Loucy (cell line): ENCODE measurements around the gene ZNF559.

Experiments used
- H2AFZ ChIP-seq: fragments of 200-600 bp; sonication (generic); 2 replicates; pipeline ENCODE4 v1.6.0; 2016; ENCODE audit warnings: antibody characterized with exemption, mild to moderate bottlenecking, low read length, moderate library complexity
- H3F3A ChIP-seq: fragments of 200-600 bp; 2 replicates; pipeline ENCODE4 v1.6.0; 2016; ENCODE audit warnings: antibody characterized with exemption, low read depth, mild to moderate bottlenecking
- H3K27me3 ChIP-seq: fragments of 200-600 bp; sonication (generic); 2 replicates; pipeline ENCODE4 v1.6.1; 2014; ENCODE audit warnings: low read length, mild to moderate bottlenecking; ENCODE audit not compliant: insufficient read depth, poor library complexity, severe bottlenecking
- H3K36me3 ChIP-seq: fragments of 200-600 bp; sonication (generic); 2 replicates; pipeline ENCODE4 v1.6.1; 2016; ENCODE audit warnings: low read length; ENCODE audit not compliant: insufficient read depth
- H3K4me1 ChIP-seq: fragments of 200-600 bp; sonication (generic); 2 replicates; pipeline ENCODE4 v1.5.1; 2014; ENCODE audit warnings: low read length, mild to moderate bottlenecking; ENCODE audit not compliant: insufficient read depth, poor library complexity, severe bottlenecking
- H3K4me2 ChIP-seq: fragments of 200-600 bp; sonication (generic); 2 replicates; pipeline ENCODE4 v1.6.0; 2014; ENCODE audit warnings: antibody characterized with exemption, low read length, low read depth, mild to moderate bottlenecking; ENCODE audit not compliant: poor library complexity, severe bottlenecking
- H3K4me3 ChIP-seq: fragments of 200-600 bp; sonication (generic); 2 replicates; pipeline ENCODE4 v1.5.1; 2014; ENCODE audit warnings: low read length, mild to moderate bottlenecking, mixed read lengths; ENCODE audit not compliant: poor library complexity, severe bottlenecking
- H3K79me2 ChIP-seq: fragments of 200-600 bp; sonication (generic); 2 replicates; pipeline ENCODE4 v1.6.1; 2014; ENCODE audit warnings: low read length; ENCODE audit not compliant: insufficient read depth
- H3K9ac ChIP-seq: fragments of 200-600 bp; sonication (generic); 2 replicates; pipeline ENCODE4 v1.6.0; 2014; ENCODE audit warnings: mild to moderate bottlenecking, low read depth, low read length, moderate library complexity; ENCODE audit not compliant: poor library complexity, severe bottlenecking
- H3K9me2 ChIP-seq: fragments of 200-600 bp; sonication (generic); replicated peaks from 2 replicates; pipeline ENCODE4 v1.6.1; 2016; ENCODE audit warnings: low read depth, low read length, mixed read lengths
- H3K9me3 ChIP-seq: fragments of 200-600 bp; sonication (generic); 2 replicates; pipeline ENCODE4 v1.6.1; 2014; ENCODE audit warnings: mild to moderate bottlenecking, antibody characterized with exemption, low read length, low read depth; ENCODE audit not compliant: insufficient read depth
- H4K20me1 ChIP-seq: fragments of 200-600 bp; sonication (generic); 2 replicates; pipeline ENCODE4 v1.6.0; 2014; ENCODE audit warnings: antibody characterized with exemption, low read length, mild to moderate bottlenecking; ENCODE audit not compliant: insufficient read depth, poor library complexity, severe bottlenecking
- EZH2phosphoT487 ChIP-seq: fragments of 200-600 bp; IDR thresholded peaks from 2 replicates; pipeline ENCODE4 v1.6.1; 2018; ENCODE audit warnings: antibody characterized with exemption, mild to moderate bottlenecking, moderate library complexity, borderline replicate concordance
- TF ChIP-seq, protein P1 (sequence below): fragments of 200-600 bp; sonication (generic); conservative IDR thresholded peaks from 2 replicates; pipeline ENCODE4 v1.5.1; 2014; ENCODE audit warnings: mild to moderate bottlenecking, antibody characterized with exemption, low read length

Gene ZNF559

GRCh38 chr19:9348671-9349070 is 24.7 kb downstream of the ZNF559 start:
- no peak overlapping the region for H3K4me3 ChIP-seq
- peaks cover 14% of the 10 kb centered on the region; the same call in 1 of the 2 replicates for H3K9me3 ChIP-seq
- H3K4me1 ChIP-seq = no peaks in the 10 kb centered on the region

GRCh38 chr19:9352505-9352904 is 28.5 kb downstream of the ZNF559 start:
- Histone ChIP-seq H3K9me3 (no peaks in the 10 kb centered on the region), H3K27me3 (no peaks in the 10 kb centered on the region), H3K36me3 (no peaks in the 10 kb centered on the region), H3K4me2 (no peak overlapping the region), H3K79me2 (no peaks in the 10 kb centered on the region), H3K4me3 (no peak overlapping the region), H3K9ac (no peak overlapping the region), H3K9me2 (no peaks in the 10 kb centered on the region), H3K4me1 (no peaks in the 10 kb centered on the region), H3F3A (no peaks in the 10 kb centered on the region), H4K20me1 (no peaks in the 10 kb centered on the region), H2AFZ (no peak overlapping the region)
- TF ChIP-seq, protein P1, sequence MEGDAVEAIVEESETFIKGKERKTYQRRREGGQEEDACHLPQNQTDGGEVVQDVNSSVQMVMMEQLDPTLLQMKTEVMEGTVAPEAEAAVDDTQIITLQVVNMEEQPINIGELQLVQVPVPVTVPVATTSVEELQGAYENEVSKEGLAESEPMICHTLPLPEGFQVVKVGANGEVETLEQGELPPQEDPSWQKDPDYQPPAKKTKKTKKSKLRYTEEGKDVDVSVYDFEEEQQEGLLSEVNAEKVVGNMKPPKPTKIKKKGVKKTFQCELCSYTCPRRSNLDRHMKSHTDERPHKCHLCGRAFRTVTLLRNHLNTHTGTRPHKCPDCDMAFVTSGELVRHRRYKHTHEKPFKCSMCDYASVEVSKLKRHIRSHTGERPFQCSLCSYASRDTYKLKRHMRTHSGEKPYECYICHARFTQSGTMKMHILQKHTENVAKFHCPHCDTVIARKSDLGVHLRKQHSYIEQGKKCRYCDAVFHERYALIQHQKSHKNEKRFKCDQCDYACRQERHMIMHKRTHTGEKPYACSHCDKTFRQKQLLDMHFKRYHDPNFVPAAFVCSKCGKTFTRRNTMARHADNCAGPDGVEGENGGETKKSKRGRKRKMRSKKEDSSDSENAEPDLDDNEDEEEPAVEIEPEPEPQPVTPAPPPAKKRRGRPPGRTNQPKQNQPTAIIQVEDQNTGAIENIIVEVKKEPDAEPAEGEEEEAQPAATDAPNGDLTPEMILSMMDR = no peak
- TF ChIP-seq EZH2phosphoT487 = no peak

More at GRCh38 chr19:9348671-9349070, 24.7 kb downstream of the ZNF559 start:
- Histone ChIP-seq H3F3A (no peaks in the 10 kb centered on the region), H2AFZ (no peak overlapping the region), H3K9me2 (no peaks in the 10 kb centered on the region), H3K9ac (no peak overlapping the region), H4K20me1 (no peaks in the 10 kb centered on the region), H3K79me2 (no peaks in the 10 kb centered on the region), H3K4me2 (no peak overlapping the region), H3K36me3 (peaks cover 8% of the 10 kb centered on the region; the same call in 1 of the 2 replicates), H3K27me3 (no peaks in the 10 kb centered on the region)
- no peak for TF ChIP-seq EZH2phosphoT487
- TF ChIP-seq, protein P1 = no peak

- Histone ChIP-seq H3K4me1 (no peaks in the 10 kb centered on the region), H3K9me3 (no peaks in the 10 kb centered on the region), H3K4me3 (no peak overlapping the region), H2AFZ (no peak overlapping the region), H3F3A (no peaks in the 10 kb centered on the region), H3K4me2 (no peak overlapping the region), H3K36me3 (no peaks in the 10 kb centered on the region), H3K79me2 (no peaks in the 10 kb centered on the region), H3K9ac (no peak overlapping the region), H3K9me2 (no peaks in the 10 kb centered on the region), H4K20me1 (no peaks in the 10 kb centered on the region), H3K27me3 (no peaks in the 10 kb centered on the region)
- no peak for TF ChIP-seq EZH2phosphoT487
- TF ChIP-seq, protein P1 = no peak
Measured at GRCh38 chr19:9353011-9353410, 29.0 kb downstream of the ZNF559 start.
